ENCODE measurements around the gene YTHDF1. TPM values are rescaled to one million over a fixed set of nuclear protein-coding genes. Genes with fewer than 3 reads are reported as not detected.

The YTHDF1 gene
- total and polyA plus RNA-seq, 2 of the 8 experiments (the other 6 are each of a cell fraction or from before 2014, with no cell fraction given) = 32.8 to 66.0 TPM

- DNase-seq (ENCODE audit: low read depth in 1 of 2, low spot score in 2 of 2) (no peak), FAIRE-seq (no peak)
- no peak overlapping the region for H4K8ac ChIP-seq (ENCODE audit: extremely low read depth, insufficient read depth, low read length)
- no peak overlapping the region for H3K4ac ChIP-seq (replicated peaks; ENCODE audit: insufficient read length, low read depth, low read length)
- no peak overlapping the region for H2BK12ac ChIP-seq (ENCODE audit: low read depth, low read length)
- H2AK5ac ChIP-seq (ENCODE audit: low read depth, low read length) = no peak overlapping the region
- H3K4me3 ChIP-seq (ENCODE audit: extremely low read depth in 1 of 4, insufficient read depth in 2 of 4, low read depth in 3 of 4, low read length in 4 of 4) = no peak overlapping the region
- no peak overlapping the region for H2BK120ac ChIP-seq (replicated peaks; ENCODE audit: low read depth, low read length)
- H2BK5ac ChIP-seq (ENCODE audit: low read depth, low read length) = no peak overlapping the region
- H4K20me1 ChIP-seq (replicated peaks in 1 of 2; ENCODE audit: control insufficient read depth in 1 of 2, insufficient read depth in 2 of 2, low read length in 2 of 2) = no peaks in the 10 kb centered on the region
- no peak overlapping the region for H3K27ac ChIP-seq (ENCODE audit: low read depth, low read length)
- H2BK20ac ChIP-seq (ENCODE audit: low read length) = no peak overlapping the region
- no peaks in the 10 kb centered on the region; a peak in 1 of 7 replicates for H3K4me1 ChIP-seq (replicated peaks in 1 of 4; ENCODE audit: control insufficient read depth in 3 of 4, insufficient read depth in 4 of 4, low read length in 3 of 4)
- no peaks in the 10 kb centered on the region for H3K79me1 ChIP-seq (ENCODE audit: low read depth, low read length)
- H3K14ac ChIP-seq (ENCODE audit: insufficient read length) = no peak overlapping the region
- H4K5ac ChIP-seq (ENCODE audit: insufficient read length, low read depth, low read length) = no peak overlapping the region
- no peak overlapping the region for H3K23ac ChIP-seq (ENCODE audit: insufficient read length)
- H4K91ac ChIP-seq (replicated peaks; ENCODE audit: insufficient read length, low read length) = no peak overlapping the region
- H3K36me3 ChIP-seq (ENCODE audit: control insufficient read depth in 2 of 4, insufficient read depth in 4 of 4, low read length in 3 of 4) = no peaks in the 10 kb centered on the region
- ChIA-PET CTCF (ENCODE audit: partially characterized antibody) (interaction anchor here (1.0 kb wide), 1 partner anchor 39 kb away, joined by 3 read pairs; no protein-coding TSS in a partner anchor), POLR2A (ENCODE audit: partially characterized antibody) (interaction anchor here (1.2 kb wide), 1 partner anchor 10 kb away, joined by 3 read pairs; no protein-coding TSS in a partner anchor)
- H2BK15ac ChIP-seq (ENCODE audit: low read length) = no peak overlapping the region
- H3K9ac ChIP-seq (replicated peaks in 1 of 4; ENCODE audit: extremely low read depth in 1 of 4, low read depth in 3 of 4, low read length in 3 of 4) = no peak overlapping the region
- no peak overlapping the region for H3K56ac ChIP-seq (replicated peaks; ENCODE audit: insufficient read length, low read depth, low read length)
- no peak overlapping the region for H3K4me2 ChIP-seq (ENCODE audit: insufficient read depth in 1 of 2, low read depth in 2 of 2, low read length in 2 of 2)
- no peaks in the 10 kb centered on the region; a peak in 2 of 7 replicates for H3K27me3 ChIP-seq (replicated peaks in 1 of 4; ENCODE audit: control insufficient read depth in 3 of 4, extremely low read depth in 1 of 4, insufficient read depth in 3 of 4, low read length in 3 of 4)
- 96% methylated on average over 5 of the region's 9 CpGs; no CpG with 5 or more reads in 1 of the 2 experiments for WGBS, 2 experiments (ENCODE audit: extremely low coverage in 1 of 2, insufficient coverage in 1 of 2, insufficient read length in 1 of 2, insufficient replicate concordance in 2 of 2, low coverage in 1 of 2, low lambda C conversion rate in 2 of 2, missing lambda C conversion rate in 1 of 2)
- H3K9me3 ChIP-seq (ENCODE audit: insufficient read depth in 2 of 2, low read depth in 1 of 2, low read length in 1 of 2) = no peaks in the 10 kb centered on the region
- H2AFZ ChIP-seq (ENCODE audit: low read length) = no peak overlapping the region
- TF ChIP-seq POLR2AphosphoS5 (IDR thresholded peaks at IDR 0.05; ENCODE audit: low read depth, low read length) (no peak), CTBP2 (IDR thresholded peaks at IDR 0.05; ENCODE audit: borderline replicate concordance, insufficient read depth, insufficient read length, low read length) (no peak)
- H3K18ac ChIP-seq (ENCODE audit: extremely low read depth, low read length) = no peak overlapping the region
- H3K23me2 ChIP-seq (ENCODE audit: low read depth, low read length) = no peaks in the 10 kb centered on the region
- H3K79me2 ChIP-seq (ENCODE audit: control insufficient read depth in 1 of 2, insufficient read depth in 2 of 2, low read length in 2 of 2) = no peaks in the 10 kb centered on the region
Observed at GRCh38 chr20:63262836-63263235, 46.9 kb upstream of the YTHDF1 start.

All from H1 (cell line).